ENCODE data around the gene RBM20.

DNA sequence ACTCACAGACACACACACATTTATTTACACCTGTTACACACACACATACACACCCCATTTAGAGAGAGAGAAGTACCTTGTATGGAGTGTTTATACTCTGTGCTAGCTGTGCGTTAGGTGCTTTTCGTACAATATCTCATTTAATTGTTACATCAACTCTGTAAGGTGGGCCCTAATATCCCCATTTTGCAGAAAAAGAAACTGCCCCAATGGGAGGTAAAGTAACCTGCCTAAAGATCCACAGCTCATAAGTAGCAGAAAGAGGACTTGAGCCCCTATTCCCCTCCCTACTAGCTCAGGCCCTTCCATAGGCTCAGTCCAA, 23.8 kb upstream of the RBM20 start:
- TF ChIP-seq, protein P1, sequence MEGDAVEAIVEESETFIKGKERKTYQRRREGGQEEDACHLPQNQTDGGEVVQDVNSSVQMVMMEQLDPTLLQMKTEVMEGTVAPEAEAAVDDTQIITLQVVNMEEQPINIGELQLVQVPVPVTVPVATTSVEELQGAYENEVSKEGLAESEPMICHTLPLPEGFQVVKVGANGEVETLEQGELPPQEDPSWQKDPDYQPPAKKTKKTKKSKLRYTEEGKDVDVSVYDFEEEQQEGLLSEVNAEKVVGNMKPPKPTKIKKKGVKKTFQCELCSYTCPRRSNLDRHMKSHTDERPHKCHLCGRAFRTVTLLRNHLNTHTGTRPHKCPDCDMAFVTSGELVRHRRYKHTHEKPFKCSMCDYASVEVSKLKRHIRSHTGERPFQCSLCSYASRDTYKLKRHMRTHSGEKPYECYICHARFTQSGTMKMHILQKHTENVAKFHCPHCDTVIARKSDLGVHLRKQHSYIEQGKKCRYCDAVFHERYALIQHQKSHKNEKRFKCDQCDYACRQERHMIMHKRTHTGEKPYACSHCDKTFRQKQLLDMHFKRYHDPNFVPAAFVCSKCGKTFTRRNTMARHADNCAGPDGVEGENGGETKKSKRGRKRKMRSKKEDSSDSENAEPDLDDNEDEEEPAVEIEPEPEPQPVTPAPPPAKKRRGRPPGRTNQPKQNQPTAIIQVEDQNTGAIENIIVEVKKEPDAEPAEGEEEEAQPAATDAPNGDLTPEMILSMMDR (IDR thresholded peaks at IDR 0.05): no peak
- no peak for TF ChIP-seq POLR2AphosphoS5 (IDR thresholded peaks at IDR 0.05)

Measured in breast epithelium (tissue), 3 donors.